ENCODE data around the gene PNPLA2.
A peak's percentile ranks its signal among the peaks of the same experiment; 100 is the strongest.

GRCh38 chr11:809287-810039, 9.3 kb upstream of the PNPLA2 start, which contains the start of gene RPLP2:
- no peak for TF ChIP-seq CTCF (IDR thresholded peaks at IDR 0.05)
- peak; percentile 92 for TF ChIP-seq NFYB (CRISPR knock-in tag; conservative IDR thresholded peaks at IDR 0.05; ENCODE audit: low read depth)
- TF ChIP-seq, protein P1, sequence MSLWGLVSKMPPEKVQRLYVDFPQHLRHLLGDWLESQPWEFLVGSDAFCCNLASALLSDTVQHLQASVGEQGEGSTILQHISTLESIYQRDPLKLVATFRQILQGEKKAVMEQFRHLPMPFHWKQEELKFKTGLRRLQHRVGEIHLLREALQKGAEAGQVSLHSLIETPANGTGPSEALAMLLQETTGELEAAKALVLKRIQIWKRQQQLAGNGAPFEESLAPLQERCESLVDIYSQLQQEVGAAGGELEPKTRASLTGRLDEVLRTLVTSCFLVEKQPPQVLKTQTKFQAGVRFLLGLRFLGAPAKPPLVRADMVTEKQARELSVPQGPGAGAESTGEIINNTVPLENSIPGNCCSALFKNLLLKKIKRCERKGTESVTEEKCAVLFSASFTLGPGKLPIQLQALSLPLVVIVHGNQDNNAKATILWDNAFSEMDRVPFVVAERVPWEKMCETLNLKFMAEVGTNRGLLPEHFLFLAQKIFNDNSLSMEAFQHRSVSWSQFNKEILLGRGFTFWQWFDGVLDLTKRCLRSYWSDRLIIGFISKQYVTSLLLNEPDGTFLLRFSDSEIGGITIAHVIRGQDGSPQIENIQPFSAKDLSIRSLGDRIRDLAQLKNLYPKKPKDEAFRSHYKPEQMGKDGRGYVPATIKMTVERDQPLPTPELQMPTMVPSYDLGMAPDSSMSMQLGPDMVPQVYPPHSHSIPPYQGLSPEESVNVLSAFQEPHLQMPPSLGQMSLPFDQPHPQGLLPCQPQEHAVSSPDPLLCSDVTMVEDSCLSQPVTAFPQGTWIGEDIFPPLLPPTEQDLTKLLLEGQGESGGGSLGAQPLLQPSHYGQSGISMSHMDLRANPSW (CRISPR knock-in tag; conservative IDR thresholded peaks at IDR 0.05; ENCODE audit: low read depth), result no peak
- no peak for TF ChIP-seq ZNF138 (CRISPR knock-in tag; conservative IDR thresholded peaks at IDR 0.05)
